GM12892 (cell line): ENCODE data around the gene ZBTB46.

ENCODE experiments used
- POLR2A ChIP-seq: IDR thresholded peaks from 2 replicates; pipeline ENCODE4 v1.6.1; 2011; ENCODE audit warnings: low read depth, low read length, control low read depth
- POLR2AphosphoS5 ChIP-seq: IDR thresholded peaks from 2 replicates; pipeline ENCODE4 v1.6.1; 2011; ENCODE audit warnings: low read depth, low read length, control low read depth

DNA sequence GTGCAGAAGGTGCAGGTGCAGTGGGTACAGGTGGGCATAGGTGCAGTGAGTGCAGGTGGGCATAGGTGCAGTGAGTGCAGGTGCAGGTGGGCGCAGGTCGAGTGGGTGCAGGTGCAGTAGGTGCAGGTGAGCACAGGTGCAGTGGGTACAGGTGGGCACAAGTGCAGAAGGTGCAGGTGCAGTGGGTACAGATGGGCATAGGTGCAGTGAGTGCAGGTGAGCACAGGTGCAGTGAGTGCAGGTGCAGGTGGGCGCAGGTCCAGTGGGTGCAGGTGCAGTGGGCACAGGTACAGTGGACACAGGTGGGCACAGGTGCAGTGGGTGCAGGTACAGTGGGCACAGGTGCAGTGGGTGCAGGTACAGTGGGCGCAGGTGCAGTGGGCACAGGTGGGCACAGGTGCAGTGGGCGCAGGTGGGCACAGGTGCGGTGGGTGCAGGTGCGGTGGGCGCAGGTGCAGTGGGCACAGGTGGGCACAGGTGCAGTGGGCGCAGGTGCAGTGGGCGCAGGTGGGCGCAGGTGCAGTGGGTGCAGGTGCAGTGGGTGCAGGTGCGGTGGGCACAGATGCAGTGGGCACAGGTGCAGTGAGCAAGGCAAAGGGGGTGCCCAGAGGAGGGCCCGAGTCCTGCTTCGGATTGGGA, 15.3 kb downstream of the ZBTB46 start:
- TF ChIP-seq POLR2A: no peak
- TF ChIP-seq POLR2AphosphoS5: no peak
